DOHH2 (cell line): ENCODE data around the gene VAC14.

ENCODE experiments used
- EZH2phosphoT487 ChIP-seq: fragments of 200-600 bp; sonication (generic); IDR thresholded peaks from 2 replicates; pipeline ENCODE4 v1.6.1; 2017; ENCODE audit warnings: borderline replicate concordance, mild to moderate bottlenecking, antibody characterized with exemption, low read length, moderate library complexity, mixed read lengths
- TF ChIP-seq, protein P1 (sequence below): fragments of 200-600 bp; sonication (generic); IDR thresholded peaks from one replicate; pipeline ENCODE4 v1.5.1; 2014; ENCODE audit warnings: antibody characterized with exemption, mild to moderate bottlenecking, low read depth, low read length; ENCODE audit not compliant: poor library complexity, severe bottlenecking

DNA sequence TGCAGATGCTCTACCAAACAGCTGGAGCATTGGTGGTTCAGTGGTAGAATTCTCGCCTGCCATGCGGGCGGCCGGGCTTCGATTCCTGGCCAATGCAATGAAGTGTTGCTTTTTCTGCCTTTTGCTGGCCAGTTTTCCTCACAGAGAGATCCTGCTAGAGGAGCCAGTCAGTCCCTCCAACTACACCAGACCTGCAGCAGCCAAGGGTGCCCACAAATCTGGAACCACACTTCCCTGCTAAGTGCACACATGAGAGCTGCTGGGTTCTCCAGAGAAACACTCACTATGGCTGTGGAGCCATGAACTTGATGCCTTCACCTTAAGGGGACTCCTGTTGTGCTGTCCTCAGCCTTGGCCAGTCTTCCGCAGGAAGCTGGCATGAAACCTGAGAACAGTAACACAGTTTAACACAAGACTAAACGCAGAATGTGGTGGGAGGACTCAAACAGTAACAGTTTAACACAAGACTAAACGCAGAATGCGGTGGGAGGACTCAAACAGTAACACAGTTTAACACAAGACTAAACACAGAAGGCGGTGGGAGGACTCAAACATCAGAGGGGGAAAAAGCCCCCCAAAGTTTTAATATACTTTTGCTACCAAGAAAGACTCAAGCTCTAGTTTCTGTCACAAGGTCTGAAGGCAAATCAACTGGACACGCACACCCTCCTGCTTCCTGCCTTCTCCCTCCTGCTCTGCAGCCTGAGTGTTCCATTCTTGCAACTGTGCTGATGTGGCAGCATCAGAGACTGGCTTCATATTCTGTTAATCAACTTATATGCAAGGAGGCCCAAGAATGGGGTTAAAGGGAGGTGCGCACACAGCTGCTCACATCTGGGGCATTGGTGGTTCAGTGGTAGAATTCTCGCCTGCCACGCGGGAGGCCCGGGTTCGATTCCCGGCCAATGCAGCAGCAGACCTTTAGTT lies 12.0 kb downstream of the VAC14 start:
- TF ChIP-seq, protein P1, sequence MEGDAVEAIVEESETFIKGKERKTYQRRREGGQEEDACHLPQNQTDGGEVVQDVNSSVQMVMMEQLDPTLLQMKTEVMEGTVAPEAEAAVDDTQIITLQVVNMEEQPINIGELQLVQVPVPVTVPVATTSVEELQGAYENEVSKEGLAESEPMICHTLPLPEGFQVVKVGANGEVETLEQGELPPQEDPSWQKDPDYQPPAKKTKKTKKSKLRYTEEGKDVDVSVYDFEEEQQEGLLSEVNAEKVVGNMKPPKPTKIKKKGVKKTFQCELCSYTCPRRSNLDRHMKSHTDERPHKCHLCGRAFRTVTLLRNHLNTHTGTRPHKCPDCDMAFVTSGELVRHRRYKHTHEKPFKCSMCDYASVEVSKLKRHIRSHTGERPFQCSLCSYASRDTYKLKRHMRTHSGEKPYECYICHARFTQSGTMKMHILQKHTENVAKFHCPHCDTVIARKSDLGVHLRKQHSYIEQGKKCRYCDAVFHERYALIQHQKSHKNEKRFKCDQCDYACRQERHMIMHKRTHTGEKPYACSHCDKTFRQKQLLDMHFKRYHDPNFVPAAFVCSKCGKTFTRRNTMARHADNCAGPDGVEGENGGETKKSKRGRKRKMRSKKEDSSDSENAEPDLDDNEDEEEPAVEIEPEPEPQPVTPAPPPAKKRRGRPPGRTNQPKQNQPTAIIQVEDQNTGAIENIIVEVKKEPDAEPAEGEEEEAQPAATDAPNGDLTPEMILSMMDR, result no peak
- TF ChIP-seq EZH2phosphoT487, result no peak
